Effector CD8-positive, alpha-beta T cell (primary cell): Measurements from ENCODE around the gene CNTN5.
"Not testable (repeated sequence)": the region's sequence is repeated elsewhere in the genome, so short reads cannot be mapped to it uniquely, and the experiment has no call there.

Experiments
- DNase-seq: peaks from one replicate; lab custom pipeline; 2025; lab: John Stamatoyannopoulos, UW

Gene CNTN5

DNA sequence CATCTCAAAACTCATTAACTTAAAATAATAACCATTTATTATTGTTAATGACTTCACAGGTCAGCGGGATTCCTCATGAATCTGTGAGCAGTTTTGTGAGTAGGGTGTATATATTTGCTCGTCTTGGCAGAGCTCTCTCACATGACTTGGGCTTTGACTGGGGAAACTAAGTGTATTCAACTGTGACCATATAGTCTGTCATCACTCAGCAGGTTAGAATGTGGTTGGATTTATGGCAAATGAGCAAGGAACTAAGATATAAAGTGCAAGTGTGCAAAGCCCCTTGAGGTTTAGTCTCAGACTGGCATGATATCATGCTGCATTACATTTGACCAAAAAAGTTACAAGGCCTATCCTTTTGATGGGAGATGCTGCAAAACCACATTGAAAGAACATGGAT is 254.8 kb downstream of the CNTN5 start:
- DNase-seq: no peak

DNA sequence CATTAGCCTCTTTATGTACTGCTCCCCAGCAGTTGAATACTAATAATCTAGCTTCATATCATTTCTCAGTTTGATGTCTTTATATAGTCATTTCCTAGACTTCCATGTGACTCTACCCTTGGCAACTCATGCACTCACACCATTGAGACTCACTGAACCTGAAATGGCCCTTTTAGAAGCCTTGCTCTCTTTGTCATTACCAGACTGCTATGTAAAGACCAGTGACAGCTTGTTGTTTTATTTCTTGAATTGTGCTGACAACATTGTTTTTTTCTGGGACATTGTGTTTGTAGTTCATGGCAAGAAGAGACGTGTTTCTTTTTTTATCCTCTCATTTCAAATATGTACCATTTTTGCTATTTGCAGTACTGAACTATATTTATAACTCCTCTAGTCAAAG is 256.5 kb downstream of the CNTN5 start:
- no peak for DNase-seq

DNA sequence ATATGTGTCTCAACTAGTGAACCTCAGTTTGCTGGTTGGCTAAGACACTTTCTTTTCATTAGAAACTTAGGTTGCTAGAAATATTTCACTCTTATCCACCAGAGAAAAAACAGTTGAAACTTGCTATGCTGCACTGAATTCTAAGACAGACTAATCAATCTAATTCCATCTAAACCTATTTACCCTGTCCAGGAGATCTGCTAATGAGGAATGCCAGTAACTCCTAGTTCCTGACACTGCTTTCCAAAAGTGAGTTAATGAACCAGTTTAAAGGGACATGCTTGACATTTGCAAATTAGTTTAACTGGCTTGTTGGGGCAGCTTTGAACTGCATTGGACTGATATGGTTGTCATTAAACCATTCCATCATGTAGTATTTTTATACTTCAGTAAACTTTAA is 258.5 kb downstream of the CNTN5 start:
- no peak for DNase-seq

DNA sequence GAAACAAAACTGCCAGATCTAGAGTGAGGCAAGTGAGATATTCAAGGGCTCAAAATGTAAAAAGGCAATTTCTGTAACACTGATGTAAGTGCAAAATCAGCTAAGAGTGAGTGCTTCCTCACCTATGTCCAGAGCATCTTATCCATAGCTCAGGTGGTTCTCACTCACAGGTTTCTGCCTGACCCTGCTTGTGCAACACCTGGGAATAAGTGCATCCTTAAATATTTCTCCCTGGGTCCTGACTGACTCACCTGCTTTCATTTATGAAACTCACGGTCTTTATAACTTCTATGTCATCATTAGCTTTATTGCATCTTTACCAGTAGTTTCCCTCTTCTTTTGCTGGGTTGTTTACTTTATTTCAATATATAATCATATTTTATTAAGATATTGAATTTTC is 260.6 kb downstream of the CNTN5 start:
- no peak for DNase-seq

DNA sequence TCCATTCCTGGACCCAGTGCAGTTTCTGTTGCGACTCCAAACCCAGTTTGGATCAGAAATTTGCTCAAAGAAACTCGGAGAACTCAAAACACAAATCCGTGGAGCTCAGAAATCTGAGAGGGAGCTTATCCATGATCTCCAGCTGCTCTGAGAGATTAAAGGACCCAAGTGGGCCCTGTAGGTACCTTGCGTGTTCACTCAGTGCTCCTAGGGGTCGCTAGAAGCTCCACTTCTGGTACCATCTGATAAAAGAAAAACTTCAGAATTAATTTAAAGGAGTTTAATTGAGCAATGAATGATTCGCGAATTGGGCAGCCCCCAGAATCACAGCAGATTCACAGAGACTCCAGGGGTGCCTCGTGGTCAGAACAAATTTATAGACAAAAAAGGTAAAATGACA is 277.2 kb downstream of the CNTN5 start:
- not testable (repeated sequence) for DNase-seq

DNA sequence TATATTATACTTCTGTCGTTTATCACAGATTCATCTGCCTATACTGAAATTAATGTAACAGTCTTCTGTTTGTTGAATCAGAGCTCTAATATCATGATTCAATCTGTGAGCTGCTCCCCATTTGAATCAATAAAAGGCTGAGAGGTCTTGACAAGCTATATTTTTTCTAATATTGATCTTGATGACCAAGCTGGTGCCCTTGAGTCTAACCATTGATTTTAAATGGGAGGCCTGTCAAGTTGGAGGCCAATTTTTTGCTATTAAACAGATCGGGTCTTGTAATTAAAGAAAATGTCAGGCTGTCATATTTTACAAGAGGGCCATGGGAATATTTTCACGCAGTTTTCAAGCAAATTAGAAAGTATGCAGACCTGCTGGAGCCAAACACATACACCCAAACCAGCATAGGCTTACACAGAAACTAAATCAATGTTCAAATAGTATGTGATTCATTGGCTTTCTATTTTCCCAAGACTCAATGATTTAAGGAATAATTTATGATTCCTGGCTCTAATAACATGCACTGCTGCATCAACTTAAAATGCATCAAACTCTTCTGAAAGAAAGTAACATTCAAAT is 286.9 kb downstream of the CNTN5 start:
- DNase-seq: no peak

DNA sequence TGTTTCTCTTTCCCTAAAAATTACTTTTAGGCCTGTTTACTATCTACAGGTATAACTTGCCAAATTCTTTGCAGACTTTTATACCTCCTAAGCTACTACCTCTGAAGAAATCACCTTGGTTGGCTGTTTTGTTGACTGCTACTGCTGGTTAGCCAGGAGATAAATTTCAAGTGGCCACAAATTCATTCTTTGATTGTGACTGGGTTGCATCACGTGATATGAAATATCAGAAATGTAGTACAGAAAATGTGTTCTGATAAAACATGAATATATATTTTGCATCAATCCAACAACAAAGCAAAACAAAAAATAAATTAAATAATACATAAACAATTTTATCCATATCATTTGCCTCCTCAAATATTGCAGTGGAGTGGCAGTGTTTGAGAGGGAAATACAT is 291.1 kb downstream of the CNTN5 start:
- DNase-seq: no peak

DNA sequence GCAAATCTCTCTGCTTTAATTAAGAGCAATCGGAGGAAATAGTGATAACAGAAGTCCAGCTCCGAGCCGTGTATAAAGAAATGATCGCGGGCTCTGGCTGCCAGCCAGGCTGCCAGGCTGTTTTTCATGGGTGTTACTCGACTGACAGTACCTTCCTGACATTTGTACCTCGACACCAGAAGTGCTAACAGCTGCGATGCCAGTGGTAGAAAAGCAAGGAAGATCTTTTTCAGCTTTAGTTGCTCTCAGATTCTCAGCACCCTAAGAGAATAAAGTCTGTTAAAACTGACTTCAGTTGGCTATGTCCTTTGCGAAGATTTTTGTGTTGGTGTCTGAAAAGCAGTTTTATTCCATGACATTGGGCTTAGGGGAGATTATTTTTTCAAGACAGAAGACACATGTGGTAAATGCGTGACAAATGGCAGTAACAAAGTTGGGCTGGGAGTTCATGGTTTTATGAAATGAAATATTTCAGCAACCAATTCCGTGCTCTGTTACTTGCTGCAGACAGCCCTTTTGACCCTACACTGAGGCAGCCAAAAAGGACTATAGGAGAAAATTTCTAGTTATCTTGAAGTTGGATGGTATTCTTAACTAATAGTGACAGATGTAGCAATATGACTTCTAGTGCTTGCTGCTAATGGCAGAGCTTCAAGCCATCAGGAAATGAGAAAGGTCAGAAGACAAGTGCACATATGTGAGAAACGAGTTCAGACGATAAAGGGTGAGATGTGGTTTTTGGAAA is 296.2 kb downstream of the CNTN5 start:
- DNase-seq: no peak

DNA sequence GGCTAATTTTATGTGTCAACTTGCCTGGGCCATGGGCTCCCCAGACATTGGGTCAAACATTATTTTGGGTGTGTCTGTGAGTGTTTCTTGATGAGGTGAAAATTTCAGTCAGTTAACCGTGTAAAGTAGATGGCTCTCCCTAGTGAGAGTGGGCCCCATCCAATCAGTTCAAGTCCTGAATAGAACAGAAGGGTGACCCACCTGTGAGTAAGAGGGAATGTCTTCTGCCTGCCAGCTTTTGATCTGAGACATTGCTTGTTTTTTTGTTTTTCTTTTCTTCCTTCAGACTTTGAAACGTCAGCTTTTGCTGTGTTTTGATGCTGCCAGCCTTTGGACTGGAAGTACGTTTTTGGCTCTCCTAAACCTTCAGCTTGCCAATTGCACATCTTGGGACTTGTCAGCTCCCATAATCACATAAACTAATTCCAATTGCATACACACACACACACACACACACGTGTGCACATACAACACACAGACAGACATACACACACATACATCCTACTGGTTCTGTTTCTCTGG is 300.1 kb downstream of the CNTN5 start:
- DNase-seq: no peak

DNA sequence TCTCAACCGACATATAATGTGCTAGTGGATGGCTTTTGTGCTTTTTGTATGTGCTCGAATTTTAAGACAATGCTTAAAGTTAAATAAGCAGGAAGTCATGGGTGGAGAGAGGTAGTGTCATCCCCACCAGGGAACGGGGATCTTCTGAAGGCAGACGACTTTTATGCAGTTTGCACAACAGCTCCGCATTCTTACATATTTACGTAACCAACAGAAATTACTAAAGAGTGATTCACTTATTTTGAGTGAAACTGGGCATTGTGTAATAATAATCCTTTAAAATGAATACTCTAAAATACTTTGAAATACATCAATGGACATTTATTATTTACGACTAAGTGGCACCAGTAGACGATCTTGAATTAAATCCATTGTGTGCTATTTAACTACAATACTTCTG is 305.1 kb downstream of the CNTN5 start:
- DNase-seq: no peak

DNA sequence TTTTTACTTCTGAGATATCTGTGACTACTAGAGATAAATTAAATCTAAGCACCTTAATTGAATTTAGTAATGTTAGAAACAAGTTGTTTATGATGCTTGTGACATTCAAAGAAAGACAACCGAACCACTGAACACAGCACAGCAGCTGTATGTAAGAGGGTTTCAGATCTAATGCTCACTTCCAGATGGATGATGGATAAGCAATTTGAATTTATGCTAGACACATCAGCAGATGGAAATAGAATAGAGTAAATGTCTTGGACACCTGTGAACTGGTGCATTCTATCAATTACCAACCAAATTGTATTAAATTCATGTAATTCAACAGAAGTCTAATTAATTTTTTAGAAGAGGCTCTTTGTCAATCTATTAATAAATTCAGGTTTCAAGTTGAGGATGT is 306.3 kb downstream of the CNTN5 start:
- DNase-seq: no peak

DNA sequence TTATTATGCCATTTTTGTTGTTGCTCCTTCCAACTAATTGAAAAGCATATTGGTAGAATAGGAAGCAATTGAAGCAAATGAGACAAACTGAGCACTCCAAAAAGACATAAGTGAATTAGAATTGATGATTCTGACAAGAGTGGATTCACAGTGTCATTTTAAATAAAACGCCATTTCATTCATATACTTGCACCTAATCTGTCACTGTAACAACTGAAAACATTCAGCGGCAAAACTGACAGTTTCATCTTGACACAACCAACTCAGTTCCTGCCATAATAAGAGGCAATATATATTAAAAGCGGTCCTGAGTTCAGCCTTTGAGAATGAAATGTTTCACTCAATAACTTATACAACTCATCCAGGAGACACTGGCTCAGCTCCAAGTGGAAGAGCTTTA is 306.8 kb downstream of the CNTN5 start:
- DNase-seq: no peak

DNA sequence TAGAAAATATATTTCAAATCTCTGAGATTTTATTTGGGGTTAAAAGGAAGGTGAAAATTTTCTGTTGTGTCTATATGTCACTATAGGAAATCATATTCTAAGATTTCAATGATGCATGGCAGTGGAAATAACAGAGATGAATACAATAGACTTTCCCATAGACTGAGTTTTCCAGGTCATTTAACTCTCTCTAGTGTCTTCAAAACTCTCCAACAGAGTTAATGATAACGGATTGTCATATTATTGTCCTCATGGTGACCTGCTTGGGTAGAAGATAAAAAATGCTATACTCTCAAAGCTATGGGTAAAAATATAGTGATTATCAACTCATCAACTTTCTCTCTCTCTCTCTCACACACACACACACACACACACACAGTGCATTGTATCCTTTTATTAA is 312.9 kb downstream of the CNTN5 start:
- no peak for DNase-seq

DNA sequence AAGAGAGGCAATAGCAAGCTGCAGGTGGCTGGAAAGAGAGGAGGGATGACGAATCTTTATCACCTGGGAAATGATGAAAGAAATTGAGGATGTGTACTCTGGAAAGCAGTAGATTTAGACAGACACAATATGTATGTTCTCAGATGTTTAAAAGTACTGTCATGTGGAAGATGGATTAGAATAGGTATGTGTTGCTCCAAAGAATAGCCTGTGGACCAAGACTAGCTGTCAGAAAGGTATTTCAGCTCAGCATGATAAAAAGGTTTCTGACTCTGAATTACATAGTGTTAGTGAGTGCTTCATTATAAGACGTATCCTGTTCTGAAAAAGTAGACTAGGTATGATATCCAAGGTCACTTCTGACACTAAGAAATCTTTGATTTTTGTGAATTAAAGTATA is 322.4 kb downstream of the CNTN5 start:
- DNase-seq: no peak

DNA sequence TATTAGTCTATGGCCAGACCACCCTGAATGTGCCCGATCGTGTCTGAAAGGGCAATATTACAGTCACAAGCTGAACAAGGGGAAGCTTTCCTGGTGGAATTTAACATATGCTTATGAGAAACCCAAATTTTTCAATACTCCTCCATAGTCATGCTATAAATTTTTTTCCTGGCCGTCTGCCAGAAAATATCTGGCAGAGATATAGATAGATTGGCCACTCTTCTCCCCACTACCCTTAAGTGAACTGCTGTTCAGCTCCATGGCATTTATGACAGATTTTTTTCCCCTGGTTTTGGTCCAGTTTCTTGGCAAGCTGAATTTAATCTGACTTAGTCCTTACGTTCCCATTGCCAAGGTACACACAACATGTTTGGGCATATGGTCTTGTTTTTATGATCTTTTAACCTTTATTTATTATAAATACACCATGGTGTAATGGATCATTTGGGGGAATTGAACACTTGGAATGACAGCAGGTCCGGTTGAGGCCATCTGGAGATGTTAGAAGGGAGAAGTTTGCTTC is 328.5 kb downstream of the CNTN5 start:
- no peak for DNase-seq

DNA sequence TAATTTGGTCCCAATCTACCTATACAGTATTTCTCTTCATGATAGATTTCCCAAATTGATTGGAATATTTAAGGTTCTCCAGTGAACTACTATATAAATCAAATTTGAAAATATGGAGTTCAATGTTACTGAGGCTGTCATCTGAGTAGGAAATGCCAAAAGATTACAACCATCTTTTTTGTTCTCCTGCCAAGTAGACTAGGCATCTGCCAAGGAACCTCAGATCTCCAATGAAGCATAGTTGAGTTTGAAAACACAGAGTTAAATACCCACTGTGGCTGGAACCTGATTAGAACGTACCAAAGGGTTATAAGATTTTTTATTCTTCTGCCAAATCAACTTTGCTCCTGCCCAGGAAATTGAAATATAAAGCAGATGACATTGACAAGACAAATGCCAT is 330.9 kb downstream of the CNTN5 start:
- no peak for DNase-seq

DNA sequence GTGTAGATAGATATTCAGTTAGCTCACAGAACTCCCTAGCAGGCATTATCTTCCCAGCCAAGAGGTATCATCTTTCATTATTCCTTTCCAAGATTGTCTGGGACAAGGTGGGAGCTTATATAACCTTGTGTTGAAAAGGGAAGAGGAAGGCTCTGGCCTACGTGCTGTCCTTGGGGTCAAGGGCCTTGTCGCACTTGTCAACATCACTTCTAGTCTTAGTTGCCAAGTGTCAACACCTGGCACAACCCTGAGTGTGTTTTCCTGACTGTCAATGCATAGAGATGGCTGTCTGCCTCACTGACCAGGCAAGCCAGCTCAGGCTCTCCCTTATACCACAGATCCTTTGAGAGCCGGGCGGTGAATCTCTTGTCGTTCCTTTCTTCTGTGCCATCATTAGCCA is 331.9 kb downstream of the CNTN5 start:
- no peak for DNase-seq

DNA sequence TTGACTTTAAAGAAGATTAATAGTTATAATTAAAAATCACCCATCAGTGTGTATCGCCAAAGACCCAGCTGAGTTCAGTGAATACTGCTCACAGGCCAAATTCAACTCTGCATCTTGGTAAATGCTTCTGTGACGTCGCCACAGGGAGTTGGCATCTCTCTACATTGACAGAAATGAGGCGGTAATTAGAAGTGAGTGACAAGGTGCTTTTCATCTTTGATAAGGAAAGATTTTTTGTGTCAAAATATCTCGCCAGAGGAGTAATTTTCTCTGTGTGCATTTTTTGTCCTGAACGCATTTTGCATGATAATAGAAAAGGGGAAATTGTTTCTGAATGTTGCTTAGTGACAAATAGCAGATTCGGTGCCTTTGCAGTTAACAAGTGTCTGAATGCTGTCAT is 345.8 kb downstream of the CNTN5 start:
- DNase-seq: no peak

DNA sequence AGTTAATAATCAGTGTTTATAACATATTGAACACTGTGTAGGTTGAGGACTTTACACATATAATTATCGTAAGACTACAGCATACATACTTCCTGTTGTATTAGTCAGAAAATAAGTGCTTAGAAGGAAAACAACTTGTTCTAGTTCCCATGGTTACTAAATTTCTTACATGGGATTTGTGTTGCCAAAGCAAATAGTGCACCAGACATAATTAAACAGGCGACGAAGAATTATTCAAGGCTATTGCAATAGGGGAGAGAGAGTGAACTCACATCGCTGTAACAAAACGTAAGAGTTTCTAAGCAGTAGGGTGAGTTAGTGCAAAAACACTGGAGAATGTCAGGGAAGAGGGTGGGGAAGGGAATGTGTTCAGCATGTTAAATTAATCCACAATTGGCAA is 347.8 kb downstream of the CNTN5 start:
- no peak for DNase-seq

DNA sequence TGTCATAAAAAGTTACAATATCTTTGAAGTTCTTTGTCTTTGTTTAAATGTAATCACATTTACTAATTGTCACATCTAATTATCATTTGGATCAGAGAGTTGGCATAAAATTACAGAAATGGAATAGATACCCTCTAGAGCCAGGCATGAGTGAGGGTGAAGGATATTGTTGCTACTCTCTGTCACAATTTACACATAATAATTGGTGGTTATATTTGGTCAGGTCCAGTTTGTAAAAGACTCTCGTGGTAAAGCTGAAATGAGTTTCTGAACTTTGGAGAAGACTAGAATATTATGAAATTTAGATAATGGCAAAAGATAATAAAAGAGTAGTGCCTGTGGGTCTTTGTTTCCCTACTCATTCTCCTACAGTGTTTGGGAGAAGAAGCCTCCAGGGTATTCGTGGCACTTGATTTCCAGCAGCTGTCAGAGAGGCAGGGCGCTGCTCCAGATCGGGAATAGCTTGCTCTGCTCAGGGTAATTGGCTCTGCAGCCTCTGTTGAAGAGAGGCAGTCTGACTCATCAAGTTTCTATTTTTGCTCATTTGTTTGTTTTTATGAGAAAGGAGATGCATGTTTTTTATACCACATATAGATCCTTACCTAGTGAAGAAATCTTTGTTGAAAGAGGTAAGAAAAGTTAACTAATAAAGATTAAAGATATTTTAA is 349.9 kb downstream of the CNTN5 start:
- DNase-seq: no peak

DNA sequence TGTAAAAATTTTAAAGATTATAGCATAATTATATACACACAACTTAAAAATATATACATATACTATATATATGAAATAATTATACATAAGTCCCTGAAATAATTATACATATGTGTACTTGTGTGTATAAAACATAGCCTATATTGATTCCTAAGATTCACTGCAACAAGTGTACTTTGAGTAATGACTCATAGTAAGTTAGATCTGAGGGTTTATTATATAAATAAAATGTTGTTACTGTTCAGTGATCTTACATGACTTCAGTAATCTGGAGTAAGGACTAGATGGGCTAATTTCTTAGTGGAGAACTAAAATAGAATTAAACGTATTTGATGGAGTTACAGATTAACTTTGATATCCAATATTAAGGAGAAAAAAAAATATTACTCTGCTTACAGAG is 350.5 kb downstream of the CNTN5 start:
- DNase-seq: no peak

DNA sequence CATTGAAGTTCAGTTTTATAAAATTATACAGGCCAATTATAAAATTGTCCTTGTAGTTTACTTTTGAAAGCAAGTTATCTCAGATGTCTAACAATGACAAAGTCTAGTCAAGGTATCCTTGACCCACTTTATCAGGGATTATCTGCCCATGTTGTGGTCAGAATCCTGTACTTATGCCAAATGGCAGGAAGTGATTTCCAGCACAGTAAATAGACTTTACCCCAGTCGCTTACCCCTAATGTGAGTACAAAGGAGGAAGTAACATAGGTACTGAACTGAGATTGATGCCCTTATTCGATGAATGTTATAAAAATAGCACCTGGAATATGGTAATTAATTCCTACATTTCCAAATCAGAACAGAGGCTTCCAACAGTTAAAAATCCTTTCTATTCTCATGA is 355.7 kb downstream of the CNTN5 start:
- no peak for DNase-seq

DNA sequence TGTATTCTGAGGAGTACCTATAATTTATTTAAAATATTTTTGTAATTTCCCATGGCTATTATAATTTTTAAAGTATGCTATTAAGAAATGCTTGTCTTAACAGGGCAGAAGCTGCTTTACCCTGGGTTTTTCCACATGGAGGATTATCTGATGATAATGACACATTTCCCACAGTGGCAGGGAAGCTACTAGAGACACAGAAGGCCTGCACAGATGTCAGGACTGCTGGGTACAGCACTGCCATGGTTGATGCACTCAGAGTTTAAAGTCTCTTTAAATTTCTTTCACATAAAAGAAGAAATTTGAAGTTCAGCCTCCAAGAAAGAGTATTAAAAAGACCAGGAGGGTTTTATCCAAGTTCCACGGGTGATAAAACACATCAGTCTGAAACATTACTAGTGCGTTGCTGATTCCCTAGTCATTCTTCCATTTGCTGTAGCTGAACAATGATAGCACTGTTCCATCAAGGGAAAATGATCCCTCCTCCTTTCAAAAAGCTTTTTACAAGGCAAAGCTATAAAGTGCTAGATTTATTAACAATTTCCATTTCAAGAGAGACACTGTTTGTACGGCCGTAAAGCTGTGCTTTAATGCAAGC is 363.0 kb downstream of the CNTN5 start:
- DNase-seq: no peak
